K562 (cell line): ENCODE measurements around the gene FRMD1. TPM values are rescaled to one million over a fixed set of nuclear protein-coding genes. Genes with fewer than 3 reads are reported as not detected.

Experiments
- ATF1 ChIP-seq, 2 experiments: fragments of 450-650 bp in 1 of 2; IDR thresholded peaks; 2 replicates each; pipeline ENCODE4 v1.6.1; 2016; ENCODE audit warnings: missing compliant biosample characterization in 1 of 2, missing genetic modification characterization in 1 of 2
- CBFA2T3 ChIP-seq: fragments of 450-650 bp; IDR thresholded peaks from 2 replicates; pipeline ENCODE4 v1.6.1; 2017
- E2F3 ChIP-seq: fragments of 250-450 bp; sonication (Bioruptor Pico); IDR thresholded peaks from 2 replicates; pipeline ENCODE4 v1.4.0; 2020; ENCODE audit warnings: mild to moderate bottlenecking
- FUS ChIP-seq: fragments of 200-400 bp; formaldehyde crosslinking; optimal IDR thresholded peaks from 2 replicates; pipeline ENCODE3; 2017; ENCODE audit warnings: low read depth, low read length
- KHSRP ChIP-seq: fragments of 450-650 bp; IDR thresholded peaks from 2 replicates; pipeline ENCODE4 v1.6.1; 2017
- NEUROD1 ChIP-seq: fragments of 150-350 bp; IDR thresholded peaks from 2 replicates; pipeline ENCODE4 v1.6.1; 2014; ENCODE audit warnings: borderline replicate concordance, low read length, low read depth; ENCODE audit not compliant: partially characterized antibody
- PYGO2 ChIP-seq: fragments of 450-650 bp; IDR thresholded peaks from 2 replicates; pipeline ENCODE4 v1.6.1; 2016; ENCODE audit warnings: mild to moderate bottlenecking, missing genetic modification characterization, moderate library complexity, missing compliant biosample characterization
- RAD51 ChIP-seq: fragments of 450-650 bp; IDR thresholded peaks from 2 replicates; pipeline ENCODE4 v1.7.1; 2016; ENCODE audit warnings: low read depth, mild to moderate bottlenecking, borderline replicate concordance
- RCOR1 ChIP-seq, 2 experiments: IDR thresholded peaks; 2 replicates each; pipeline ENCODE4 v1.6.1; 2012; ENCODE audit warnings: low read depth in 2 of 2, low read length in 2 of 2, borderline replicate concordance in 1 of 2, improper control_type of control experiment in 1 of 2
- ZC3H4 ChIP-seq: sonication (generic); formaldehyde crosslinking; IDR thresholded peaks from 2 replicates; pipeline ENCODE4 v1.9.0; 2021; ENCODE audit warnings: missing genetic modification reagents, borderline replicate concordance
- ZNF184 ChIP-seq: sonication (generic); formaldehyde crosslinking; IDR thresholded peaks from 2 replicates; pipeline ENCODE4 v1.5.0; 2020; ENCODE audit warnings: missing genetic modification reagents
- ZNF384 ChIP-seq: IDR thresholded peaks from 2 replicates; pipeline ENCODE4 v1.6.1; 2012; ENCODE audit warnings: low read depth, low read length, improper control_type of control experiment
- ZSCAN32 ChIP-seq: fragments of 450-650 bp; formaldehyde crosslinking; IDR thresholded peaks from 2 replicates; pipeline ENCODE4 v1.4.0; 2020; ENCODE audit warnings: mild to moderate bottlenecking, moderate library complexity
- polyA plus RNA-seq, 8 experiments: library from polyadenylated mRNA; depleted of rRNA in 4 of 8; stranded (reverse) in 5 of 8; unstranded in 3 of 8; fragments of >200 nt; fragmentation: Nextera tagmentation in 2 of 8; fragmentation: Illumina TruSeq in 1 of 8; extraction: Ambion mirVana in 2 of 8; extraction: Trizol in 1 of 8; gene quantifications; 2 replicates each; pipeline versions ENCODE4 v1.2.1 to v1.2.3, GENCODE V29; 2011 to 2014; ENCODE audit warnings: inconsistent platforms in 1 of 8, missing spikeins in 1 of 8
- total RNA-seq, 7 experiments: library from RNA; depleted of rRNA in 6 of 7; stranded (reverse); fragments of >200 nt in 6 of 7; fragmentation: Illumina TruSeq in 2 of 7; extraction: Trizol in 2 of 7; gene quantifications; 2 replicates each; pipeline versions ENCODE4 v1.2.1 to v1.2.3, GENCODE V29; 2011 to 2021; ENCODE audit warnings: low replicate concordance in 1 of 7
- TF ChIP-seq, protein P1 (sequence below), 2 experiments: fragments of 450-650 bp; IDR thresholded peaks; 2 replicates each; pipeline ENCODE4 v1.6.1; 2016; ENCODE audit warnings: mild to moderate bottlenecking in 2 of 2, borderline replicate concordance in 1 of 2, low read depth in 1 of 2, moderate library complexity in 1 of 2
- TF ChIP-seq, protein P2 (sequence below): fragments of 250-450 bp; sonication (Bioruptor Pico); IDR thresholded peaks from 2 replicates; pipeline ENCODE4 v1.9.0; 2021; ENCODE audit warnings: mild to moderate bottlenecking, inconsistent platforms
- TF ChIP-seq, protein P3 (sequence below): fragments of 250-450 bp; sonication (Bioruptor Pico); IDR thresholded peaks from 2 replicates; pipeline ENCODE4 v1.5.1; 2021; ENCODE audit warnings: mild to moderate bottlenecking

The FRMD1 gene
- total and polyA plus RNA-seq, 9 of the 15 experiments (the other 6 are each of a cell fraction or from before 2014, with no cell fraction given), result 0.01 to 0.04 (median 0.01) TPM; not detected in 6

DNA sequence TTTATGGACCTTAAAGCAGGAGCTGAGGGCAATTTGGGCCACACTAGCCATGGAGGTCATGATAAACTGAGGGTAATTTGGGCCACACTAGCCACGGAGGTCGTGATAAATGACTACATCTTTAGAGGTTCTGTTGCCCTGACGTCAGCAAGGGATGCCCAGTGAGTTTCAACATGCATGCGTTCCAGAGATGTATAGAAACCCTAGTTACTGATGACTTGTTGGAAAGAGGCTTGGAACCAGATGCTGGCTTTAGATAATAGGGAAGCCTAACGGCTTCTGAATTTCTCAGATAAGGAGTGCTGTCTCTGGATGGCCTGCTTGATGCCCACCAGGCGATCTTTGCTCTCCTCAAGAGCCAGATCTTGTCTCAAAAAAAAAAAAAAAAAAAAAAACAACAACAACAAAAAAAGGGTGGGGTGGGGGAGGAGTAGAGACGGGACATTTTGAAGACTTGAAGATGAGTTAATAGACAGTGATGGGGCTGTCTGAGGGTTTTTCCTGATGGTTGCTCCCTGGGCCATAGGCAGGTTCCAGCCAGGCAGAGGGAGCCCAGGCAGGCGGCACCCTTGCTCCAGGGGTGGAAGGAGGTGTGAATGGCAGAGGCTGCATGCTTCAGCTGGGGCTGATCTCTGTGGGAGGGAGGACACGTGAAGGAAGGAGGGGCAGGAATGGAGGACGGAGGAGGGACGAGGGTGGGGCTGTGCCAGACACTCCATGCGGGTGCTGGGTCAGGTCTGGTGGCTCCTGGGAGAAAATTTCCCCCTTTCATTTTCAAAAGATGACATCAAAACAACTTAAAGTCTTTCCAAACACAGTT, 27.0 kb upstream of the FRMD1 start (continued):
- TF ChIP-seq, protein P1, sequence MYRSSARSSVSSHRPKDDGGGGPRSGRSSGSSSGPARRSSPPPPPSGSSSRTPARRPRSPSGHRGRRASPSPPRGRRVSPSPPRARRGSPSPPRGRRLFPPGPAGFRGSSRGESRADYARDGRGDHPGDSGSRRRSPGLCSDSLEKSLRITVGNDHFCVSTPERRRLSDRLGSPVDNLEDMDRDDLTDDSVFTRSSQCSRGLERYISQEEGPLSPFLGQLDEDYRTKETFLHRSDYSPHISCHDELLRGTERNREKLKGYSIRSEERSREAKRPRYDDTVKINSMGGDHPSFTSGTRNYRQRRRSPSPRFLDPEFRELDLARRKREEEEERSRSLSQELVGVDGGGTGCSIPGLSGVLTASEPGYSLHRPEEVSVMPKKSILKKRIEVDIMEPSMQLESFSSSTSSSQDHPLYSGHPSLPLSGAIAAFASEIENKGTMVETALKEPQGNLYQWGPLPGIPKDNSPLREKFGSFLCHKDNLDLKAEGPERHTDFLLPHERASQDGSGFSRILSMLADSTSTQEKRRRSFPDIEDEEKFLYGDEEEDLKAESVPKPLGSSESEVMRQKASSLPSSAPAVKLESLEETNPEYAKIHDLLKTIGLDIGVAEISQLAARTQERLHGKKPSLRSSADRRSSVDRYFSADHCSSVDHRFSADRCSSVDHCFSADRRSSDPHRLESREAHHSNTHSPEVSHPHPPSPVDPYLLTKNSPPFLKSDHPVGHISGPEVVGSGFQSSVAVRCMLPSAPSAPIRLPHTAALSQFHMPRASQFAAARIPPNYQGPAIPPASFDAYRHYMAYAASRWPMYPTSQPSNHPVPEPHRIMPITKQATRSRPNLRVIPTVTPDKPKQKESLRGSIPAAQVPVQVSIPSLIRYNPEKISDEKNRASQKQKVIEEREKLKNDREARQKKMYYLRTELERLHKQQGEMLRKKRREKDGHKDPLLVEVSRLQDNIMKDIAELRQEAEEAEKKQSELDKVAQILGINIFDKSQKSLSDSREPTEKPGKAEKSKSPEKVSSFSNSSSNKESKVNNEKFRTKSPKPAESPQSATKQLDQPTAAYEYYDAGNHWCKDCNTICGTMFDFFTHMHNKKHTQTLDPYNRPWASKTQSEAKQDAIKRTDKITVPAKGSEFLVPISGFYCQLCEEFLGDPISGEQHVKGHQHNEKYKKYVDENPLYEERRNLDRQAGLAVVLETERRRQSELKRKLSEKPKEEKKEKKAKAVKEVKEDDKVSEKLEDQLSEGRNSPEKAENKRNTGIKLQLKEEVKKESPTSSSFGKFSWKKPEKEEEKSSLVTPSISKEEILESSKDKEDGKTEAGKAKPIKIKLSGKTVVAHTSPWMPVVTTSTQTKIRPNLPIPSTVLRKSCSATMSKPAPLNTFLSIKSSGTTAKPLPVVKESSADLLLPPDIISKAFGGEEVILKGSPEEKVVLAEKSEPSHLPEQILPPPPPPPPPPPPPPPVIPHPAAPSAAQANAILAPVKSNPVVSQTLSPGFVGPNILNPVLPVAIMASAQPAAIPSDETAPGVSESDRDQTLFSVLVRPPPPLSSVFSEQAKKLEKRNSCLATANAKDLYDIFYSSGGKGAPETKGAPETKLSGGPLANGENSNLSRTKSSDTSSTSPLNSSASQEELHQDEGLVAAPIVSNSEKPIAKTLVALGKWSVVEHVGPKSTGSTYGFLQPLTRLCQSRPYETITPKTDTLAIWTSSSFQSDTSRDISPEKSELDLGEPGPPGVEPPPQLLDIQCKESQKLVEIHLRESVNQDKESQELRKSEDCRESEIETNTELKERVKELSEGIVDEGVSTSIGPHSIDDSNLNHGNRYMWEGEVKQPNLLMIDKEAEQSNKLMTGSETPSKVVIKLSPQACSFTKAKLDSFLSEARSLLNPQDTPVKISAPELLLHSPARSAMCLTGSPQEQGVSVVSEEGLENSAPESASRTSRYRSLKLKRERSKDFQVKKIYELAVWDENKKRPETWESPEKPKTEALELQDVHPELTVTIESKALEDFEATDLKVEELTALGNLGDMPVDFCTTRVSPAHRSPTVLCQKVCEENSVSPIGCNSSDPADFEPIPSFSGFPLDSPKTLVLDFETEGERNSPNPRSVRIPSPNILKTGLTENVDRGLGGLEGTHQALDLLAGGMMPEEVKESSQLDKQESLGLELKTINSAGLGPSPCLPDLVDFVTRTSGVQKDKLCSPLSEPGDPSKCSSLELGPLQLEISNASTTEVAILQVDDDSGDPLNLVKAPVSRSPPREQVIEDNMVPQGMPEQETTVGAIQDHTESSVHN (IDR thresholded peaks at IDR 0.05; ENCODE audit: borderline replicate concordance in 1 of 2, low read depth in 1 of 2), result no peak
- TF ChIP-seq FUS, result no peak
- peak in 1 of 2 experiments; percentile 54; a peak in 1 of 4 replicates for TF ChIP-seq RCOR1 (IDR thresholded peaks at IDR 0.05; ENCODE audit: borderline replicate concordance in 1 of 2, low read depth in 2 of 2, low read length in 2 of 2)
- TF ChIP-seq, protein P2, sequence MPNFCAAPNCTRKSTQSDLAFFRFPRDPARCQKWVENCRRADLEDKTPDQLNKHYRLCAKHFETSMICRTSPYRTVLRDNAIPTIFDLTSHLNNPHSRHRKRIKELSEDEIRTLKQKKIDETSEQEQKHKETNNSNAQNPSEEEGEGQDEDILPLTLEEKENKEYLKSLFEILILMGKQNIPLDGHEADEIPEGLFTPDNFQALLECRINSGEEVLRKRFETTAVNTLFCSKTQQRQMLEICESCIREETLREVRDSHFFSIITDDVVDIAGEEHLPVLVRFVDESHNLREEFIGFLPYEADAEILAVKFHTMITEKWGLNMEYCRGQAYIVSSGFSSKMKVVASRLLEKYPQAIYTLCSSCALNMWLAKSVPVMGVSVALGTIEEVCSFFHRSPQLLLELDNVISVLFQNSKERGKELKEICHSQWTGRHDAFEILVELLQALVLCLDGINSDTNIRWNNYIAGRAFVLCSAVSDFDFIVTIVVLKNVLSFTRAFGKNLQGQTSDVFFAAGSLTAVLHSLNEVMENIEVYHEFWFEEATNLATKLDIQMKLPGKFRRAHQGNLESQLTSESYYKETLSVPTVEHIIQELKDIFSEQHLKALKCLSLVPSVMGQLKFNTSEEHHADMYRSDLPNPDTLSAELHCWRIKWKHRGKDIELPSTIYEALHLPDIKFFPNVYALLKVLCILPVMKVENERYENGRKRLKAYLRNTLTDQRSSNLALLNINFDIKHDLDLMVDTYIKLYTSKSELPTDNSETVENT (CRISPR knock-in tag), result no peak
- peak; percentile 68 for TF ChIP-seq ZNF384
- TF ChIP-seq ATF1 (CRISPR knock-in tag; IDR thresholded peaks at IDR 0.05), result no peak
- peak; percentile 78 for TF ChIP-seq ATF1 (tag; IDR thresholded peaks at IDR 0.05)
- TF ChIP-seq PYGO2 (tag), result no peak
- TF ChIP-seq NEUROD1, result no peak
- TF ChIP-seq CBFA2T3, result peak; percentile 65
- TF ChIP-seq ZC3H4, result no peak
- no peak for TF ChIP-seq KHSRP
- no peak for TF ChIP-seq ZSCAN32
- no peak for TF ChIP-seq RAD51
- TF ChIP-seq, protein P3, sequence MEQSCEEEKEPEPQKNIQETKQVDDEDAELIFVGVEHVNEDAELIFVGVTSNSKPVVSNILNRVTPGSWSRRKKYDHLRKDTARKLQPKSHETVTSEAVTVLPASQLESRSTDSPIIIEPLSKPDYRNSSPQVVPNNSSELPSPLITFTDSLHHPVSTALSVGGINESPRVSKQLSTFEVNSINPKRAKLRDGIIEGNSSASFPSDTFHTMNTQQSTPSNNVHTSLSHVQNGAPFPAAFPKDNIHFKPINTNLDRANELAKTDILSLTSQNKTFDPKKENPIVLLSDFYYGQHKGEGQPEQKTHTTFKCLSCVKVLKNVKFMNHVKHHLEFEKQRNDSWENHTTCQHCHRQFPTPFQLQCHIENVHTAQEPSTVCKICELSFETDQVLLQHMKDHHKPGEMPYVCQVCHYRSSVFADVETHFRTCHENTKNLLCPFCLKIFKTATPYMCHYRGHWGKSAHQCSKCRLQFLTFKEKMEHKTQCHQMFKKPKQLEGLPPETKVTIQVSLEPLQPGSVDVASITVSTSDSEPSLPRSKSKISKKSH (CRISPR knock-in tag), result no peak
- no peak for TF ChIP-seq ZNF184 (CRISPR knock-in tag)
- no peak for TF ChIP-seq E2F3 (CRISPR knock-in tag)
